HG03025 (cell line): Measurements from ENCODE around the gene PRSS12.
A peak's percentile ranks its signal among the peaks of the same experiment; 100 is the strongest.
"Not testable (repeated sequence)": the region's sequence is repeated elsewhere in the genome, so short reads cannot be mapped to it uniquely, and the experiment has no call there.

Experiments
- ATAC-seq: cut with Tn5 transposase; IDR thresholded peaks from one replicate; pipeline ENCODE4 v1.9.1; 2021; ENCODE audit warnings: mild to moderate bottlenecking, moderate library complexity; ENCODE audit not compliant: unreplicated experiment, low FRiP score

Gene PRSS12

GRCh38 chr4:118326585-118326984, 26.2 kb downstream of the PRSS12 start:
- ATAC-seq = no peak

GRCh38 chr4:118325431-118325830, 27.4 kb downstream of the PRSS12 start:
- ATAC-seq = no peak

- ATAC-seq = no peak
Measured at GRCh38 chr4:118322831-118323502, 29.8 kb downstream of the PRSS12 start.

GRCh38 chr4:118318931-118319330, 33.9 kb downstream of the PRSS12 start:
- no peak for ATAC-seq

GRCh38 chr4:118317691-118318090, 35.1 kb downstream of the PRSS12 start:
- ATAC-seq = no peak

GRCh38 chr4:118314221-118314620, 38.6 kb downstream of the PRSS12 start:
- no peak for ATAC-seq

GRCh38 chr4:118313098-118313497, 39.7 kb downstream of the PRSS12 start:
- no peak for ATAC-seq

- ATAC-seq = no peak
Measured at GRCh38 chr4:118308306-118309030, 44.3 kb downstream of the PRSS12 start.

GRCh38 chr4:118307643-118308042, 45.2 kb downstream of the PRSS12 start:
- ATAC-seq = no peak

GRCh38 chr4:118299619-118300018, 53.2 kb downstream of the PRSS12 start:
- not testable (repeated sequence) for ATAC-seq

- ATAC-seq = no peak
Measured at GRCh38 chr4:118296729-118297128, 56.1 kb downstream of the PRSS12 start.

GRCh38 chr4:118290951-118291350, 61.9 kb downstream of the PRSS12 start:
- ATAC-seq = no peak

- no peak for ATAC-seq
Measured at GRCh38 chr4:118289794-118290193, 63.0 kb downstream of the PRSS12 start.

GRCh38 chr4:118287711-118288451, 64.9 kb downstream of the PRSS12 start:
- no peak for ATAC-seq

GRCh38 chr4:118286685-118287084, 66.1 kb downstream of the PRSS12 start:
- no peak for ATAC-seq

- ATAC-seq = no peak
Measured at GRCh38 chr4:118285931-118286330, 66.9 kb downstream of the PRSS12 start.

GRCh38 chr4:118284169-118284568, 68.6 kb downstream of the PRSS12 start:
- ATAC-seq = peak; percentile 57

GRCh38 chr4:118282692-118283091, 70.1 kb downstream of the PRSS12 start:
- no peak for ATAC-seq

- no peak for ATAC-seq
Measured at GRCh38 chr4:118281611-118282442, 71.0 kb downstream of the PRSS12 start.

- ATAC-seq = no peak
Measured at GRCh38 chr4:118280501-118281218, 72.1 kb downstream of the PRSS12 start.
